GM21723 (cell line): Measurements from ENCODE around the gene WASL.

Experiments used
- ATAC-seq: cut with Tn5 transposase; IDR thresholded peaks from one replicate; pipeline ENCODE4 v1.9.1; 2021; ENCODE audit warnings: mild to moderate bottlenecking, moderate library complexity; ENCODE audit not compliant: unreplicated experiment

WASL gene

GRCh38 chr7:123705211-123705901 lies 43.4 kb downstream of the WASL start:
- ATAC-seq = no peak

- no peak for ATAC-seq
Measured at GRCh38 chr7:123695944-123696677, 52.7 kb downstream of the WASL start.

GRCh38 chr7:123692471-123692877 lies 56.3 kb downstream of the WASL start:
- no peak for ATAC-seq

- ATAC-seq = no peak
Measured at GRCh38 chr7:123690550-123690949, 58.3 kb downstream of the WASL start.

- ATAC-seq = no peak
Measured at GRCh38 chr7:123689250-123689649, 59.6 kb downstream of the WASL start.

GRCh38 chr7:123687727-123688126 lies 61.1 kb downstream of the WASL start:
- ATAC-seq = no peak

GRCh38 chr7:123687161-123687560 lies 61.6 kb downstream of the WASL start:
- ATAC-seq = no peak

- peak; percentile 67 for ATAC-seq
Measured at GRCh38 chr7:123682690-123683089, 66.1 kb downstream of the WASL start.

- ATAC-seq = no peak
Measured at GRCh38 chr7:123681561-123681960, 67.2 kb downstream of the WASL start.

- no peak for ATAC-seq
Measured at GRCh38 chr7:123680580-123680979, 68.2 kb downstream of the WASL start.

GRCh38 chr7:123679614-123680013 lies 69.2 kb downstream of the WASL start:
- ATAC-seq = no peak

- ATAC-seq = no peak
Measured at GRCh38 chr7:123677061-123677715, 71.6 kb downstream of the WASL start.

GRCh38 chr7:123675181-123675473 lies 73.7 kb downstream of the WASL start:
- no peak for ATAC-seq

GRCh38 chr7:123674399-123675180 lies 74.2 kb downstream of the WASL start:
- ATAC-seq = no peak

GRCh38 chr7:123673752-123674398 lies 74.9 kb downstream of the WASL start:
- ATAC-seq = no peak

- no peak for ATAC-seq
Measured at GRCh38 chr7:123673137-123673732, 75.6 kb downstream of the WASL start.

GRCh38 chr7:123669485-123669884 lies 79.3 kb downstream of the WASL start:
- no peak for ATAC-seq

- ATAC-seq = no peak
Measured at GRCh38 chr7:123666492-123666891, 82.3 kb downstream of the WASL start.

GRCh38 chr7:123665896-123666295 lies 82.9 kb downstream of the WASL start:
- no peak for ATAC-seq

- no peak for ATAC-seq
Measured at GRCh38 chr7:123665157-123665556, 83.6 kb downstream of the WASL start.

GRCh38 chr7:123663200-123663599 lies 85.6 kb downstream of the WASL start:
- ATAC-seq = no peak
